GM21526 (cell line): ENCODE data around the gene KRT14.
"Not testable (repeated sequence)": the region's sequence is repeated elsewhere in the genome, so short reads cannot be mapped to it uniquely, and the experiment has no call there.

ENCODE experiments used
- ATAC-seq: cut with Tn5 transposase; IDR thresholded peaks from one replicate; pipeline ENCODE4 v1.9.1; 2021; ENCODE audit warnings: moderate library complexity; ENCODE audit not compliant: unreplicated experiment, low FRiP score

KRT14 gene

DNA sequence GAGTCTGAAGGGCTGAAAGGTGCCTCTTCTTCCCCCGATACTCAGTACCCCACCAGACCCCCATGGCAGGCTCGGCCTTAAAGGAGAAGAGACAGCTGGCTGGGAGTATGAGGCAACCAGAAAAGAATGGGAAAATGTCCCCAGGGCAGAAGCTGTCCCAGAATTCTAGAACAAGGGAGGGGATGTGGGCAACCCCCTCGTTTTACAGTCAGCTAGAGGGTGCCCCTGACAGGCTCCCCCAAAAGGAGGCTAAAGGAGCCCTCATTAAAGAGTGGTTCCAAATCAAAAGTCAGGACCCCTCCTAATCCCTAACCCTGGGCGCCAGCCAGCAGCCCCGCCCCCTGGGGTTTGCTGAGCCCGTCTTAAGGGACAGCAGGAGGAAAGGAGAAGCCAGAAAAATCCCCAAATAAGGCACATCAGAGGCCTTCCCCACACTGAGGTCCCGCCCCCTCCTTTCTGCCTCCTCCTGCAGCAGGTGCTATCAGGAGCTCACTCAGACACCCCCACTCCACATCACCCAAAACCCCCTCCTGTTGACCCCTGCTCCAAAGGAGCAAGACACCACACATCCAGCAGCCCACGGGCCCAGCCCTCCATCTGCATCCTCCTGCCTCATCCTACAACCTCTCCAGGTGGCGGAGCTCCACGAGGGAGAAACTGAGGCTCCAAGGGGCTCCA lies 36.6 kb upstream of the KRT14 start:
- not testable (repeated sequence) for ATAC-seq

DNA sequence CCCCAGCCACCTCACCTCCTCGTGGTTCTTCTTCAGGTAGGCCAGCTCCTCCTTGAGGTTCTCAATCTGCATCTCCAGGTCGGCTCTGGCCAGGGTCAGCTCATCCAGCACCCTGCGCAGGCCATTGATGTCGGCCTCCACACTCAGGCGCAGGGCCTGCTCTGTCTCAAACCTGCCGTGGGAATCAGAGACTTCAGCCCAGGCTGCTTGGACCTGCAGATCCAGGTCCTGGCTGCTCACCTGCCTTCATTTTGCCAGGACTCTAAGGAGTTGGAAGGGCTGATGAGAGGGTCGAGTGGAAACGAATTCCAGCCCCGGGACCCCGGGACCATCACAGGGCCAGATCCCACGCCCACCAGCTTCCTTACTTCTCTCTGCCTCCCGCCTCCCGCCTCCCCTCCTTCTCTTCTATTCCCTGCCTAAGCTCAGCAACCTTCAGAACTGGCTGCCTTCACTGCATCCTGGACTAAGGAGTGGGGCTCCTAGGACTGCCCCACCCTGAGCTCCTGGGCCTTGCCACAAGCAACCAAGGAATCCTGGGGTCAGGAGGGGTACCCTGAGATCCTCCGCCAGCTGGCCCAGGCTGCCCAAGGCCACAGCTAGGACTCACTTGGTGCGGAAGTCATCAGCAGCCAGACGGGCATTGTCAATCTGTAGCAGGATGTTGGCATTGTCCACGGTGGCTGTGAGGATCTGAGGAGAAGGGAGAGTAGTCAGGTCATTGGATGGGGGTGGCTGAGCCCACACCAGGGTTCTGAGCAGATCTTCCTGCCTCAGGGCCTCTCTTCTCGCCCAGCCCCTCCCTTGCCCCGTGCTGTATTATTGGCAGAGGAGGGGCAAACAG lies 35.9 kb upstream of the KRT14 start:
- not testable (repeated sequence) for ATAC-seq

DNA sequence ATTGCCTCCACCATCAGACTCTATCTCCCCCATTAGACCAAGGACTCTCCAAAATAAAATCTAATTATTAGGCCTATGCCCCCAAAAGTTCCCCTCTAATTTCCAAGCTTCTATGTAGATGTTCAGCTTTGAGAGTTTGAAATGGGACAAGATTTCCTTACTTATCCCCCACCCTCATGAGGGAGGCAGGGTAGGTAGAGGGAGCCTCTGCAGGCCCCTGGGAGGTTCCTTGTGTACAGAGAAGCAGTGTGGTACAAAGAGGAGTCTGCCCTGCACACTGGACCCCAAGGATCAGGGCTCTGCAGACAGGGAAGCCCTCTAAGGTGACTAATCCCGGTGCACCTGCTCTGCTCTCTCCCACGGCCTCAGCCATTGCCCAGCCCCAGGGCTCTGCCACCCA lies 35.2 kb upstream of the KRT14 start:
- no peak for ATAC-seq

DNA sequence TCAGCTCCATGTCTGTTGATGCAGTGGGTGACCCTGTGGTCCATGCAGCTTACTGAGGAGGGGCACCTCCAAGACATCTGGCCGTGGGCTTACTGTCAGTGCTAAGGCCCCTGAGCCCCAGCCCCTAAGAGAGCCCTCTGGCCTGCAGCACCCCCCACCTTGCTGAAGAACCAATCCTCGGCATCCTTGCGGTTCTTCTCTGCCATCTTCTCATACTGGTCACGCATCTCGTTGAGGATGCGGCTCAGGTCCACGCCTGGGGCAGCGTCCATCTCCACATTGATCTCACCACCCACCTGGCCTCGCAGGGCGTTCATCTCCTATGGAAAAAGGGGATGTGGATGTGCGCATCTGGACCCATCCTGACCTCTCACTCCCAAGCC lies 34.7 kb upstream of the KRT14 start:
- ATAC-seq: not testable (repeated sequence)

DNA sequence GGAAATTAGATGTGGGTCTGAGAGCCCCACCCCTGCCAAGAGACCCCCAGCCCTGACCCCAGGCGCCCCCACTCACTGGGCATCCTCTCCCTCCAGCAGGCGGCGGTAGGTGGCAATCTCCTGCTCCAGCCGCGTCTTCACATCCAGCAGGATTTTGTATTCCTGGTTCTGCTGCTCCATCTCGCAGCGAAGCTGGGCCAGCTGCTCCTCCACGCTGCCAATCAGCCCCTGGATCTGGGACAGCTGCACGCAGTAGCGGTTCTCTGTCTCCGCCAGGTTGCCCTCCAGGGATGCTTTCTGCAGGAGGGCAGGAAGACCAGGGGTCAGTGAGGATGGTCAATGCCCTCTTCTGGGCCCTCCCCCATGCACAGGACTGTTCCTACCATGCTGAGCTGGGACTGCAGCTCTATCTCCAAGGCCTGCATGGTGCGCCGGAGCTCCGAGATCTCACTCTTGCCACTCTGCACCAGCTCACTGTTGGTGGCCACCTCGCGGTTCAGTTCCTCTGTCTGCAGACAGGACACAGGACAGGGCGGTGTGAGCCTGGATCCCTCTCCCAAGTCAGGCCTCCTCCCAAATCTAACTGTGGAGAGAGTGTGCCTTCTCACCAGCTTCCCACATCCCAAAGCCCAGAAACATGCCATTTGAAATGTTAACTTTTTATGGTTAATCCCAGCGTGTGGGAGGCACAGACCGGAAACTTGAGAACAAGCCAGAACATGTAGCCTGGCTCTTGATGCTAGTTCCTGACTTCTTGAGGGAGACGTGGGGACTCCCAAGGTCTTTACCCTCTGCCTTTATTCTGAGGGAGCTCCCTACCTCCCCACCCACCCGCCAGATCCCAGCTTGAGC lies 34.1 kb upstream of the KRT14 start:
- no peak for ATAC-seq

DNA sequence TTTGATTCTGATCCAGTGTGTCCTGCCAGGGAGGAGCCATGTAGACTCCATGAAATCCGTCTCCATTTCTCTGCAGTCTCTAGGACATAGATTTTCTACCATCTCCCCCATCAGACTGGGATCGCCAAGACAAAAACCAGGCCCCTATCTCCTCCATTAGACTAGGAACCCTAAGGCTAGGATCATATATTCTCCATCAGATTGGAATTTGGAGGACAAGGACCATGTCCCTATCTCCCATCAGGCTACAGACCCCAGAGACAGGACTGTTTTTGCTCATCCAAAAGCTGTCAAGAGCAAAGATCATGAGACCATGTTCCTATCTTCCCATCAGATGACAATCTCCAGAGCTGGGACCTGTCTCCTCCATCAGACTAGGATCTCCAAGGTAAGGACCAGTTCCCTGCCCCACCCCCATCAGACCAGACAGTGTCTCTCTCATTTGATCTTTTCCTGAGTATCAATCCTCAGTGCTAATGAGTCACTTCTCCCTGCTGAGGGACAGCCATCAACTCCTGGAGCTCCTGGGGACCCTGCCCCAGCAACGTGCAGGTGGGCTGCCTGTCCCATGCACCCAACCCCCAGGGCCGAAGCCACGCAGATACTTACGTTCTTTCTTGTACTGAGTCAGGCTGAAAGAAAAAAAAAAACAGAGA lies 33.4 kb upstream of the KRT14 start:
- ATAC-seq: not testable (repeated sequence)

DNA sequence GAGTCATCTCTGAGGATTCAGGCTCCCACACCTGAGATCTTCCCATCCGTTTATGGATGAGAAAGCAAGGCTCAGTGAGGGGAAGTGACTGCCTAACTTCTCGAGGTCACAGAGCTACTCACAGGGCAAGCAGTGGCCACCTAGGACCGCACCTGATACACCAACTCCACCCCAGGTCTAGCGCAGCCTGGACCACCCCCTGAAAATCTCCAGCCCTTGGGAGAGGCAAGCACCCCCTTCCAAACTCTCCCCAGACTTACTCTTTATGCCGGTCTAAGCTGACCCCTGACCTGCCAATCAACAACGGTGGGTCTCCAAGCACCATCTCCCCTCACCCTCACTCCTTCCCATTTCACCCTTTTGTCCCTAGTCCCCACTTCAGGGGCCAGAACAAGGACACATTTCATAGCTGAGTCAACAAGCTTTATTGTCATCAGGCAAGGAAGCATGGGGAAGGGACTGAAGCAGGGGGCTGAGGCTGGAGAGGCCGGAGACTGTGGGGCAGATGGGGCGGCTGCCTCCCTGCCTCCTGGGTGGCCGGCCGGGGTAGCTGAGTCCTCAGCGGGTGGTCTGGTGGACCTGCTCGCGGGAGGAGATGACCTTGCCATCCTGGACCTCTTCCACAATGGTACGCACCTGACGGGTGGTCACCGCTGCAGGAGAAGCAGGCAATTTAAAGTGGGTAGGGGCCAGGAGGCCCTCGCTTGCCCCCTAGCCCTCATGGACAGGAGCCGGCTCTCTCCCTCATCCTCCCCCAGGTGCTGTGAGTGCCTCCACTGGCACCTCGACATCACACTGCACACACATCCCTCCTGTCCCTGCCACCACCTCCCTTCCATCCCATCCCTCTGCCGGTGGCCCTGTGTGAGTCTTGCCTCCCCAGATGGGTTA lies 32.6 kb upstream of the KRT14 start:
- ATAC-seq: no peak

DNA sequence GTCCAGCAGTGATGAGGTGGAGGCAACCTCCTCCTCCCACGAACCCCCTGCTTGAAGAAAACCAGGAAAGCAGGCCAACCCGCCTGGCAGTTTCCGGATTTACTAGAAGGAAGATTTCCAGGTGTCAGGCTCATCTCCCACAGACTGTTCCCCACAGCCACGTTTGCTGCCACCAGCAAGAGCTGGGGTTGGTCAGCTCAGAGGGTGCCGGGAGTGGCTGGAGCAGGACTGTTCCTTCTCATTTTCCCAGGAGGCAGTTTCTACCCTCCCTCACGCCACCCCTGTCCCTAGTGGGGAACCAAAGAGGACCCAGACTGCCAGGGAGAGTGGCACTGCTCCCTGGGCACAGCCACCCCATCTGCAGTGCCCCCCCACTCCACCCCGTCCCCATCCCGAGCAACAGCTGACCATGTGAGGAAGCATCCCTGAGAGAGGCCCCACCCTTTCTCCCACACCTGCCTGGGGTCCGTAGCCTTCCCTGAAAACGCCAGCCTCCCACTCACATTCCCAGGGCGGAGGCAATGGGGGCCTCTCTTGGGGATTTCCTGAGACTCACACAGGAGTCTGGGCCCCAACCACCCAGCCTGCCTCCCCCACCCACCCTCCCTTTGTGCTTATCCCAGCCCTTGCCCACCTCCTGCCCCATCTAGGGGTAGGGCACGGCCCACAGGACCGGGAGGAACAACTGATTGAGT lies 31.8 kb upstream of the KRT14 start:
- no peak for ATAC-seq

DNA sequence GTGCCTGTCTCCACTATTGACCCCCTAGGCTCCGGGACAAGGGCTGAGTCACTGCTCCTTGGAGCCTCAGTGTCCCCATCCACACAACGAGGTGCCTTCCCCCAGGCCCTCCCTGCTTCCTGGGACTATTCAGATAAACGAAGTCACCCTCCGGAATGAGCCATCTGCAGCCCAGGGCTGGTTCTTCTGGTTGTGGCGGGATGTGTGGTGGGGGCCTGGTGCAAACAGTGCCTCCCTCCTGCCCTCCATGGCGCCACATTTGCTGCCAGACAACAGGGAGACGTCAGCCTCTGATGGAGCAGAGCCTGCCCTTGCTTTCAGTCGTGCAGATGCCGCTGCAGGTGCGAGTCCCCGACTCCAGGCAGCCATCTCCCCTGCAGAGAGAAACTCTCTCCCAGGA lies 31.0 kb upstream of the KRT14 start:
- no peak for ATAC-seq

DNA sequence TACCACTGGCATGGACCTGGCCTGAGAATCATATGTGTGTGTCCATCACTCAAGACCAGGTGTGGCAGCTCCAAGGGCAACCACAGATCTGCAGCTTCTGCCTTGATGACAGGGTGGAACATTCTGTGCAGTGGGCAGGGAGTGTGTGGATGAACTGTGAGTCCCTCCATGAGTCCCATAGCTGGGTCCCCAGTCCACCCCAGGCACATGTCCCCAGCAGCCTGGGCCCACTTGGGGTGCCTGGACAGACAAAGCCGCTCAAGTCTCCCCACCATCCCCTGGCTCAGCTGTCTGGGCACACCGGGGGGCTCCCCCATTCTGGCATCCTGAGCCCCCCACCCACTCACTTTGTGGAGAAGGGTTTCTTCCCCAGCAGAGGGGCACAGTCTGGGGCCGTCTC lies 30.4 kb upstream of the KRT14 start:
- no peak for ATAC-seq

DNA sequence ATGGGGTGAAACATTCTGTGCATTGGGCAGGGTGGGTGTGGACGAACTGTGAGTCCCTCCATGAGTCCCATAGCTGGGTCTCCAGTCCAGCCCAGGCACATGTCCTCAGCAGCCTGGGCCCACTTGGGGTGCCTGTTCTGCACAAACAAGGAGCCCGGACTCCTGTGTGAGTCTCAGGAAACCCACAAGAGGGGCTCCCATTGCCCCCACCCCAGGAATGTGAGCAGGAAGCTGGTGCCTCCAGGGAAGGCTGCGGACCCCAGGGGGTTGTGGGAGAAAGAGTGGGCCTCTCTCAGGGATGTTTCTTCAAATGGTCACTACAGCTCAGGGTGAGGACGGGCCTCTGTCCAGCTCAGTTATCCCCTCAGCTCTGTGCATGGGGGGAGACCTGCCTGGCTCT lies 29.8 kb upstream of the KRT14 start:
- ATAC-seq: not testable (repeated sequence)

DNA sequence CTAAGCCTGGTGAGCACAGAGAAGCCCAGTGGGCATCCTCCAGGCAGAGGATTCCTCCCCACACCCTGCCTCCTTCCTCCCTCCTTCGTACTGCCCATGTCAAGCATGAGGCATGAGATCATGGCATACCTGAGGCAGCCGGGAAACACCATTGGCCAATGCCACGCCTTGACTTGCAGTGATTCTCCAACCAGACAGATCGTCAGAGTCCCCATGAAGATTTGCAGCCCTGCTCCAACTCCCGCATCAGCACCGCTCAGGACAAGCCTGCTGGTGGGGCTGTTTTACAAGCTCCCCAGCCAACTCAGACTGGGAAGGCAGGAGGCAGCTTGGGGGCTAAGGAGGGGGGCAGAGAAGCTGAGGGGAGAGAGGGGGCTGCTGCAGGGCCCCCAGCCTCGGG lies 28.8 kb upstream of the KRT14 start:
- no peak for ATAC-seq

DNA sequence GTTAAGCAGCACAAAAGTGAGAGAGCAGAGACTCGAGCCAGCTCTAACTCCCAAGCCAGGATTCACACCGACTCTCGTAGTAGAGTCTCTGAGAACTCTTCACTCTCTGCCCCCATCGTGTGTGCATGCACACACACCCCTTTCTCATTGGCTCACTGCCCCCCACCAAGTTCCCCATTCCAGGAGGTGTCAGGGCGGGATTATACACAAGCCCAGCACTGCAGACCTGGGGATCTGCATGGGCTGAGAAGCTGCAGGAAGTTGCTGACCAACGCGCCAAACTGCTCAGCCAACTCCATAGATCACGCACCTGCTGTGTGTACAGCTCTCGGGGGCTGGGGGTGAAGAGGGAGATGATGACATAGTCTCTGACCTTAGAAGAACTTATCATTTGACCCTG lies 28.1 kb upstream of the KRT14 start:
- not testable (repeated sequence) for ATAC-seq

DNA sequence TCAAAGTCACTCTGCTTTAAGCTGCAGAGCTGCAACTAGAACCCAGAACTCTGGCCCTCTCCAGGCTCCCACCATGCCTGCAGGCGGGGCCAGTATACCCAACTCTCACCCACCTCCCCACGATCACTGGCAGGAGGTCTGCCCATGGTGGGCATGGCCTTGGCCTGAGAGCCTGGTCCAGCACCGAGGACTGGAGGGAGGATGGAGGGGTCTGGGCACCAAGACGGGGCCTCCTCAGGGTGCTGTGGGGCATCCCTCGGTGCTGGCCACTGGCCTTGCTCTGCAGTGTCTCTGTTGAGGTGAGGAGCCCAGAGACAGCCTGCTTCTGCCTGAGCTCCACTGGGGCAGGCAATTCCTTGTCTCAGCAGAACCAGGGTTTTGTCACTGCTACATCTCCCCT lies 27.4 kb upstream of the KRT14 start:
- ATAC-seq: no peak

DNA sequence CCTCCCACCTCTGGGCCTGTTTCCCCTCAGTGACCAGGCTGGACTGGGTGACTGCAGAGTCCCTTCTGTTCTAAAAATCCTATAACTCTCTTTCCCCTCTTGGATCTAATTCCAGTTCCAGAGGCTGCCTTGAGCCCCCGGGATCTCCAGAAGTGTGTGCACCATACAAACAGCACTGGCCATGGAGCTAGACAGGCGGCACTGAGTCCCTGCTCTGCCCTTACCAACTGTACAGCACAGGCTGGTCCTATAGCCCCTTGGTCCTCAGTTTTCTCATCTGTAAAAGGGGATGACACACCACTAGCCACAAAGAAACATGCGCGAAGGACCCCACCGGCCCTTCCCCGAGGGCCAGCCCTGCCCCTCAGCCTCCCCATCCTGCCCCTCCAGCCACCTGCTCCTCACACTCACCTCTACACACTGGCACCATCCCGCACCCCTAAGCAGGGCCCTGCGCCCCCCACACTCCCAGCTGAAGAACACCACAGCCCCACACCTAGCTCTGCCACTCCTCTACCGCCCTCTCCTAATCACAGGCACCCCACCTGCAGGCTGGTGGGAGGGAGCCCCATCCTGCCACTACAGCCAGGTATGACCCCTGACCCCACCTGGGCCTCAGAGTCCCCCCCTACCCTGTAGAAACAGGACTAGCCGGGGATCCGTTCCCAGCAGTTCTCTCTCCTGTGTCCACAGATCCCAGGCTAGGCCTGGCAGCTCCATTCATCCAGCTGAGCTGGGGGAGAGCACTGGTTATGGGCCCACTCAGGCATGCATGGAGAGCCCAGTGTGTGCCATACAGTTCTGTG lies 26.8 kb upstream of the KRT14 start:
- no peak for ATAC-seq

DNA sequence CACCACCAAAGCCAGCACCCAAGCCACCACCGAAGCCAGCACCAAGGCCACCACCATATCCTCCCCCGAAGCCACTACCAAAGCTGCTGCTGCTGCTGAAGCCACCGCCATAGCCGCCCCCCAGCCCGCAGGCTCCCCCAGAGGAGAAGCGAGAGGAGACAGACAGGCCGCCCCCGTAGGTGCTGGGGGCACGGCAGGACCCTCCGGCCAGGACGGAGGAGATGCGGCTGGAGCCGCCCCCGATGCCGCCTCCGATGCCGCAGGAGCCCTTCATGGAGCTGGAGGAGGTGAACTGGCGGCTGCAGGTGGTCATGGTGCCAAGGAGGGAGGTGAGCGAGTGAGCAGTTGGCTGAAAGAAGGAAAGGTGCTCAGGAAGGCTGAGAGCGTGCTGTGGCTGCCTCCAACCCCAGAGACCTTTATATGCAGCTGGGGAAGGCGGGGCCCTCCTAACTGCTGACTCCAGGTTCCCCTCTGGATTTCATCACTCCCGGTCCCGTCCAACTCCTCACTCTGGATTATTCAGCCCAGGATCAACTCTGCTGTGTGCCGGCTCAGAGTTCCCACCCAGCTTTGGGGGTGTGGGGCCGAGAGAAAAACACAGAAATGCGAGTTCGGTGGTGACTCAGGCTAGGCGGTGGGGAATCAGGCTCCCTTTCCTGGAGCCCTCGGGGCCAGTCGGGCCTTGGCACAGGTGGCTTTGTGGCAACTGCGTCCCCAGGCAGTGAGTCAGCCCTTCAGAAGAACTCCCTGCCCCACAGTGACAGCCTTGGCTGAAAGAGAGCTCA lies 25.9 kb upstream of the KRT14 start, which contains the start of gene KRT16:
Gene KRT16, minus strand, starts transcription at position 392 of the 785 bp plus-strand sequence. Its CDS starts 79 bp downstream, at position 313.
- ATAC-seq: not testable (repeated sequence)

DNA sequence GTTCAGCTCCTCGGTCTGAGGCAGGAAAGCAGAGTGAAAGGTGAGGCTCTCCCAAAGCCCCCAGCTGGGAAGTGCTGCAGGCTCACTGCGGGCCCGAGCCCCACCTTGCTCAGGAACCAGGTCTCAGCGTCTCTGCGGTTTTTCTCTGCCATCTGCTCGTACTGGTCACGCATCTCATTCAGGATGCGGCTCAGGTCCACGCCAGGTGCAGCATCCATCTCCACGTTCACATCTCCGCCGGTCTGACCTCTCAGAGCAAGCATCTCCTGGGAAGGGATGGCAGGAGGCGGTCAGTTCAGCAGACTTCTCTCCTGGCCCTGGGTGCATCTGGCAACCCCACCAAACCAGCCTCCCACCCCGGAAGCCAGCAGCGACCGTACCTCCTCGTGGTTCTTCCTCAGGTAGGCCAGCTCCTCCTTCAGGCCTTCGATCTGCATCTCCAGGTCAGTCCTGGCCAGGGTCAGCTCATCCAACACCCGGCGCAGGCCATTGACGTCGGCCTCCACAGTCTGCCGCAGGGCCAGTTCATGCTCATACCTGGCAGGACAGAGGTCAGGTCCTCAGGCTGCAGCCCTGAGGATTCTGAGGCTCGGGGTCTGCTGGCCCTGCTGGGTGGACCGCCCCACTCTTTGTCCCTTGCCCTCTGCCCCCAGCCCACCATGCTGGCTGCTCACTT lies 24.4 kb upstream of the KRT14 start:
- ATAC-seq: no peak
